Breast epithelium (tissue), 4 donors: ENCODE results near the gene IFI16. TPM values are rescaled to one million over a fixed set of nuclear protein-coding genes. Genes with fewer than 3 reads are reported as not detected.
"Not testable (repeated sequence)": the region's sequence is repeated elsewhere in the genome, so short reads cannot be mapped to it uniquely, and the experiment has no call there.

ENCODE experiments used
- DNase-seq, 2 donors: peaks; one replicate each; pipeline ENCODE4 v3.0.0-alpha.2; 2019; ENCODE audit warnings: low spot score in 2 of 2
- H3K27ac ChIP-seq, 2 donors: fragments of 200-600 bp; sonication (generic) in 1 of 2; one replicate each; pipeline ENCODE4 v1.5.1; 2016 to 2019; ENCODE audit warnings: mild to moderate bottlenecking in 1 of 2
- H3K27me3 ChIP-seq, 2 donors: fragments of 200-600 bp; sonication (generic) in 1 of 2; one replicate each; pipeline versions ENCODE4 v1.5.1 to v1.6.0; 2017 to 2019; ENCODE audit warnings: control low read depth in 1 of 2, mild to moderate bottlenecking in 1 of 2
- H3K36me3 ChIP-seq: fragments of 200-600 bp; one replicate; pipeline ENCODE4 v1.5.1; 2019
- H3K4me1 ChIP-seq, 2 donors: fragments of 200-600 bp; sonication (generic); one replicate each; pipeline ENCODE4 v1.5.1; 2016 to 2019; ENCODE audit warnings: control low read depth in 1 of 2
- H3K4me3 ChIP-seq, 3 donors: fragments of 200-600 bp; sonication (generic); 1 replicate in 2 of 3; 2 replicates in 1 of 3; pipeline ENCODE4 v1.5.1; 2016 to 2019; ENCODE audit warnings: mild to moderate bottlenecking in 3 of 3, moderate library complexity in 2 of 3
- H3K9me3 ChIP-seq, 2 donors: fragments of 200-600 bp; sonication (generic) in 1 of 2; one replicate each; pipeline ENCODE4 v1.5.1; 2016 to 2019; ENCODE audit warnings: control low read depth in 1 of 2
- CTCF ChIP-seq, 3 donors: fragments of 450-650 bp; IDR thresholded peaks; one replicate each; pipeline ENCODE4 v1.5.1; 2016 to 2017; ENCODE audit warnings: antibody characterized with exemption in 3 of 3, mild to moderate bottlenecking in 3 of 3, moderate library complexity in 3 of 3
- POLR2A ChIP-seq: fragments of 450-650 bp; IDR thresholded peaks from one replicate; pipeline ENCODE4 v1.6.1; 2016; ENCODE audit warnings: antibody characterized with exemption, mild to moderate bottlenecking, moderate library complexity
- POLR2AphosphoS5 ChIP-seq, 3 donors: sonication (generic); formaldehyde crosslinking; IDR thresholded peaks; one replicate each; pipeline ENCODE4 v1.6.1; 2017; ENCODE audit warnings: antibody characterized with exemption in 3 of 3
- intact Hi-C: fragments of 100-400 bp; cut with DNase I; formaldehyde crosslinking; loops from one replicate; pipeline ENCODE4 v1.15.1; 2023; ENCODE audit warnings: low total_unique reads
- total RNA-seq, 3 donors: library from RNA; depleted of rRNA; stranded (reverse); fragments of >200 nt; gene quantifications; one replicate each; pipeline ENCODE4 v1.1.0, GENCODE V29; 2016

The IFI16 gene
- total RNA-seq, 3 donors from 2014 or later, result 96.2 to 132 (median 109) TPM

GRCh38 chr1:159010391-159010790, 684 bp downstream of the IFI16 start:
- H3K36me3 ChIP-seq, result no peaks in the 10 kb centered on the region
- no peaks in the 10 kb centered on the region for H3K9me3 ChIP-seq
- no peaks in the 10 kb centered on the region for H3K4me1 ChIP-seq
- intact Hi-C loops, result no loop called here
- no peak for DNase-seq
- TF ChIP-seq POLR2A (no peak), POLR2AphosphoS5 (IDR thresholded peaks at IDR 0.05) (no peak), CTCF (IDR thresholded peaks at IDR 0.05) (no peak)
- H3K4me3 ChIP-seq, result peak overlapping the region; percentile 55 to 69 (median 62)
- no peaks in the 10 kb centered on the region for H3K27me3 ChIP-seq
- peak overlapping the region; percentile 89 to 92 for H3K27ac ChIP-seq

GRCh38 chr1:159011001-159011400, 1.3 kb downstream of the IFI16 start:
- peak overlapping the region; percentile 89 to 92 for H3K27ac ChIP-seq
- H3K36me3 ChIP-seq, H3K27me3 ChIP-seq, intact Hi-C loops, H3K9me3 ChIP-seq, DNase-seq, H3K4me1 ChIP-seq: not testable (repeated sequence)
- H3K4me3 ChIP-seq, result peak overlapping the region; percentile 55 to 69 (median 62)

- no peaks in the 10 kb centered on the region for H3K36me3 ChIP-seq
- intact Hi-C loops, result no loop called here
- TF ChIP-seq CTCF (IDR thresholded peaks at IDR 0.05) (no peak), POLR2A (no peak), POLR2AphosphoS5 (IDR thresholded peaks at IDR 0.05) (no peak)
- peak overlapping the region; percentile 55 to 69 (median 62) for H3K4me3 ChIP-seq
- H3K27ac ChIP-seq, result peak overlapping the region in 1 of 2 donors; percentile 89
- H3K4me1 ChIP-seq, result no peaks in the 10 kb centered on the region
- H3K27me3 ChIP-seq, result no peaks in the 10 kb centered on the region
- H3K9me3 ChIP-seq, result no peaks in the 10 kb centered on the region
- no peak for DNase-seq
Observed at GRCh38 chr1:159011751-159012150, 2.0 kb downstream of the IFI16 start.

GRCh38 chr1:159012495-159012894, 2.8 kb downstream of the IFI16 start:
- H3K4me1 ChIP-seq, result no peaks in the 10 kb centered on the region
- no peak for TF ChIP-seq CTCF (IDR thresholded peaks at IDR 0.05)
- TF ChIP-seq POLR2AphosphoS5 (IDR thresholded peaks at IDR 0.05), result peak in 1 of 3 donors; percentile 14
- no peak for DNase-seq
- H3K27ac ChIP-seq, result peak overlapping the region; percentile 42 to 85
- H3K36me3 ChIP-seq, result no peaks in the 10 kb centered on the region
- no peaks in the 10 kb centered on the region for H3K27me3 ChIP-seq
- H3K4me3 ChIP-seq, result peak overlapping the region; percentile 55 to 69 (median 62)
- intact Hi-C loops, result no loop called here
- H3K9me3 ChIP-seq, result no peaks in the 10 kb centered on the region

GRCh38 chr1:159014003-159014571, 4.4 kb downstream of the IFI16 start:
- TF ChIP-seq POLR2AphosphoS5 (IDR thresholded peaks at IDR 0.05), result no peak
- no peak for TF ChIP-seq POLR2A
- TF ChIP-seq CTCF (IDR thresholded peaks at IDR 0.05), result no peak
- Histone ChIP-seq H3K27ac (peak overlapping the region in 1 of 2 donors; percentile 80), H3K4me1 (no peaks in the 10 kb centered on the region), H3K4me3 (peak overlapping the region in 2 of 3 donors; percentile 62 to 69), H3K36me3 (no peaks in the 10 kb centered on the region), H3K9me3 (no peaks in the 10 kb centered on the region), H3K27me3 (no peaks in the 10 kb centered on the region)
- intact Hi-C loops, result no loop called here
- no peak for DNase-seq
